ENCODE results near the gene DYNC1I2.

Gene DYNC1I2

DNA sequence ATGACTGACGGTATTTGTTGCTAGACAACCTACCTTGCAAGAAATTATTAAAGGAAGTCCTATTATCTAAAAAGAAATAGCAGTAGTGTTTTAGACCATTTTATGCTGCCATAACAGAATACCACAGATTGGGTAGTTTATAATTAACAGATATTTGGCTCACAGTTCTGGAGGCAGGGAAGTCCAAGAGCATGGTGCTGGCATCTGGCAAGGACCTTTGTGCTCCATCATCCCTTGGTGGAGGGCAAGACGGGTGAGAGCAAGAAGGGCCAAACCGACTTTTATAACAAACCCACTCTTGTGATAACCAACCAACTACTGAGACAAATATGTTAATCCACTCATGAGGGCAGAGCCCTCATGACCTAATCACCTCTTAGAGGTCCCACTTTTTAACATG is 91.2 kb downstream of the DYNC1I2 start:
- DNase-seq (ENCODE audit: low spot score): no peak

DNA sequence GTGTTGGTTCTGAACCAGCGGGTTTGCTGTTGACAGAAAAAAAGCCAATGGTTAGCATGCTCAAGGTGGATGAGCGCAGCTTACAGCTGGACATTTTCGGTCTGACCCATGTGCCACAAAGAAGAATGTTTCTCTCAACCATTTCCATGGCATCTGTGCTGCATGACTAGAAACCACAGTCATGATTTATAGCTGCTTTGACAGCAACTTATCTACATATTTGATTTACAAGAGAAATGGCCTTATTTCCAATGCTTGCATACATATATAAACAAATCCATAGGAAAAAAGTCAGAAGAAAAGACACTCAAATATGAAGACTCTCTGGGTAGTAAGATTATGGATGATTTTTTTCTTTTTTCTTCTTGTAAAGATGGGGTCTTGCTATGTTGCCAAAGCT is 98.2 kb downstream of the DYNC1I2 start:
- DNase-seq (ENCODE audit: low spot score): no peak

DNA sequence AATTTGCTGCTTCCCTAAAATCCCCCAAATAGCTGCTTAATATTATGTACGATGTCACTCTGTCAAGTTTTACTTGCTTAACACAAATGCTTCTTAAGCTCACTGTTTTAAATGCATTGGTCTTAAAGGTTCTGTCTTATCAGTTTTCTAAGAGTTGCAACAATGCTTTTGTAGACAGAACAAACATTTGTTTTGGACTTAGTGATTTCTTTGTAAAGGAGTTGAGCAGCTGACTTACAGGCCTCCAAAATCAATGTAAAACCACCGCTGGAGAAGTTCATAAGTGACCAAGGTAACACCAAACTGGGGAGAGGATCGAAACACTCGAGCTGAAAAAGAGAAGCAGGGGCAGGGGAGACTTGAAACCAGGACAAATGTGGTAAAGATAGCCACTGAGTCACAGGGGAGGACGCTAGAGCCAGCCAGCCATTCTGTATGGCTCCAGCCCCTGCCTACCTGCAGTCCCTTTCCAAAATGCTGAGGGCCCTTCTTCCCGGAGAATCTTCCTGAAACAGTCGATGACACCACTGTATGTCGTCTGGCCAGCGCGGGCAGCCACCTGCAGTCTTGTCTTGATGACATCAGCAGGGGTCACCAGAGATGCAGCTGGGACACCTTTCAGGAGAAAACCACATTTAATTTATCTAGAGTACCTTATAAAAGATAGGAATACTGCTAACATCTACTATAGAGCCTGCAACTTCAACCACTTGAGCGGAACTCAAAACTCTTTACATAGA is 100.2 kb downstream of the DYNC1I2 start:
- DNase-seq (ENCODE audit: low spot score): no peak

DNA sequence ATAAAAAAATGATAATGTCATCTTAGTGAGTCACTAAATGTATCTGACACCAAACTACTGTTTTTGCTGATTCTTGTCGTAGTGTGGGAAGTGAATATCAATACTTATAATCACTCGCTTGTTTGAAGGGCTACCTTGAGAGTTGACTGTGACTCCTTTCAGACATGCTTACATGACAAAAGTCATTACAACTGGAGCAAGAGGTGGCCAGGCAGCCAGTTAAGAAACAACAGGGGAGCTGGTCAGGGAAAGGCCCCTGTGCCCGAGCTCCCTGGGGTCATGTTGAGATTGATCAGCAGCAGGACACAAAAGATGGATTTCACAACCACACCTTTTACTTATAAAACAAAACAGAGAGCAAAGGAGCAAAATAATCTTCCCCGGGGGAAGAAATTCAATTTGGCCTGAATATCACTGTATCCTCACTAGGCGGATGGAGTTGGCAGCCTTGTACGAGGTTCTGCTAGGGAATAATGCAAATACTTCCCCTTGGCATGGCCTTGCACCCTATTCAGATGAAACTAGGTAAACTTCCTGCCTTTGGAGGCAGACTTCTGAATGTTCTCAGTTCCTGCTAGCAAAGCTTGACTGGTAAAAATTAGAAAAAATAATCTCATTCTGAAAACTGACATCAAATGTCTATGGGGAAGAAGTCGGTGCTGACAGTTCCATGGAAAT is 101.2 kb downstream of the DYNC1I2 start:
- no peak for DNase-seq (ENCODE audit: low spot score)

DNA sequence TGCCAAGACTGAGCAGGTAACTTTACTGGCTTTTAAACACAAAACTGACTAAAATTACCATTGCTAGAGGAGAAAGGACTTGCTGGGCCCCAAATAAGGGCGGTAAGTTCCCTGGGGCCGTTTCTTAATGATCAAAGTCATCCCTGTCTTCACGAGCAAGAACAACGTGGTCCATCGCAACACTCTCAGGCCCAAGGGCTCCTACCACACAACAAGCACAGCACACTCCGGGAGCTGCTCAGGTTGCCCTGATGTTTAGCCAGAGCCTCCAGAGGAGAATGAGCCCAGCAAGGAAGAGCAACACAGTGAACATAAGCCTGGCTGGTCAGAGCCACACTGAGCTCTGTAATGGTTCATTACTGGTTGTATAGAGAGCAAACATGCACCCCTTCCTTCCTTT is 102.7 kb downstream of the DYNC1I2 start:
- no peak for DNase-seq (ENCODE audit: low spot score)

DNA sequence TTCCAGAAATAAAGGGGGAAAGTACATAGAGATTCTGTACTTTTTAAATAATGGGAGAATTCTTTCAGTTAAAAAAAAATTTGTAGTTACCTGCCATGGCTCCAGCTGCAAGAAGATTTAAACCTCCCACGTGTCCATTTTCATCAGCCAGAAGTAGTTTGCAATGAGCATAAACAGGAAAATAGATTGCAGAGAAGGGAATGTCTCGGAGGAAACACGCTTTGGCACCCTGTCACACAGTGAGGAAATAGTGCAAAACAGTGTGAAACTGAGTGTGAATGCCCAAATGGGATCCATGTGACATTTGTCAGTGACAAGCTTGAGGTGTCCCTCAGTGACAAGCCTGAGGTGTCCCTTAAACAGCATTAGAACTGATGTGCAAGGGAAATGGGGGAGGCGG is 104.1 kb downstream of the DYNC1I2 start:
- no peak for DNase-seq (ENCODE audit: low spot score)

DNA sequence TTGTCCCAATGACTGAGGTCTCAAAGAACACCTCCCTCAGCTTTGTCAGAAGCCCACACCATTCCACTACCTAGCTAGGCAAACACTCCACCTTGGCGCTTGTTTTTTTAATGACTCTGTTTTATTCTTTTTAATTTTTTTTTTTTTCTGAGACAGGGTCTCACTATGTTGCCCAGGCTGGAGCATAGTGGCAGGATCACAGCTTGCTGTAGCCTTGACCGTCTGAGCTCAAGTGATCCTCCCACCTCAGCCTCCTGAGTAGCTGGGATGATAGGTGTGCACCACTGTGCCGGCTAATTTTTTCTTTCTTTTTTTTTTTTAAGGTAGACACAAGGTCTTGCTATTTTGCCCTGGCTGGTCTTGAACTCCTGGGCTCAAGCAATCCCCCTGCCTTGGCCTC is 104.9 kb downstream of the DYNC1I2 start:
- DNase-seq (ENCODE audit: low spot score): no peak

DNA sequence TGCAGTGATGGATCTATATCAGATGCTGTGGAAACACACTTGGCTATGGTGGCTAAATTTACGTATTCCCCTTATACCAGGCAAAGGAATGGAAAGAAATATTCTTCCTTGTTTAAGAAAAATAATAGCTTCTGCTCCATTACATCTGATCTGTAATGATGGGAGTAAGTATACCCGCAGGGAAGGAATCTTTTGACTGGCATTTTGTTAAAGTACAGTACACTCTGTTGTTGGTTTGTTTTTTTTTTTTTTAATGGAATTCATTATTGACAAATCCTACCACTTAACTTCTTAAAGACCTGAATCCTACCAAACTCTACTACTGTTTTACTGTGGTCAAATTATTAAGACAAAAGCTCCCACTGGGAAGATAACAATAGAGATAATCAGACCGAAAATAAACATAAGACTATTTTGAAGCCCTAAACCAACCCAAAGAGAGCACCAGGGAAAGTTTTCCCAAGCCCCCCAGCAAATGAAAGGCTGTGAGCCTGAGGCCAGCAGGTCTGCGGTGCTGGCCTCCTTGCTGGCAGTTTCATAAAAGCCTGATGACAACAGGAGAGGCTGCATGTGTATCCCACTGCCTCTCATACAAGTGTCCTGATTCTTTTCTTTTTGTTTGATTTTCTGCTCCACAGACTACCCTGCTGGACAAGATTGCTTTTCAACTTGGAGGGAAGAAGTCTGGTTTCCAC is 105.8 kb downstream of the DYNC1I2 start:
- no peak for DNase-seq (ENCODE audit: low spot score)

DNA sequence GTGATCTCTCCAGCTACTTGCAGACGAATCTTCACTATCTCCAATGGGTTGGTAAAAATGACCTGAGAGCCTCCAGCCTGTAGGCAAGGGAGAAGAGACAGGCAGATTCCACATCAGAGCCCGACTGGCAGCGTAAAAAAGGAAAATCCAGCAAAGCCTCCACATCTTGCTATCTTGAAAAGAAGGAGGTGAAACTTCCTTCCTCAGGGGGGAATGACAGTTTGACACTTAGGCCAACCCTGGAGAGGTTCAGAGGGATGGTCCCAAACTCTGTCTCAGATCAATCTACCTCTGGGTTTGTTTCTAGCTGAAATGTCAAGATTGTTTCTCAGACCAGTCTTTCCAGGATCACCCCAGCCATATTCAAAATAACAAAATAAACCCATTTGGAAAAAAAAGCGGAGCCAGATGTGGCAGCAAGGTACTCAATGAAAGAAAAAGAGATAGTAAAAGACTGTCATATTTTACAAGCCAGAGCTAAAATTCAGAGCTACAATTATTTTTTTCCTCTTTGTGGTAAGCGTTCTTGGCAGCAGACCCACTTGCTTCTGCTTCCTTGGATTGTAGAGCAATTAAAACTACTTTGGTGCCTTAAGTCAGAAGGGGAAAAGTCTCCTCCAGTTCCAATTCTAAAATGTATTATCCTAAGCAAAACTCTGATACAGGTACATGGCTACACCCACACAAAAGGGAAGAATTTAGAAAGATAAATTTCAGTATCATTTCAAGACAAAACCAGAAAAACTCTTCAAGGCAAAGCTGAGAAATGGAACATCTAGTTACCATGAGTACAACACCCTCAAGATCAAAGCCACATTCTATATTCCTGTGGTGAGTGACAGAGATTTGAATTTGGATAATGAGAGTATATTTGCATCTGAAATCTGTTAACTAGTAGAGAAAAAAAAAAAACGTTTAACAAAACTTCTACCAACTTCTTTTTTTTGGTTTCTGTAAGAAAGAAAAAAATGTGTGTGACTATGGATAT is 106.7 kb downstream of the DYNC1I2 start:
- DNase-seq (ENCODE audit: low spot score): no peak

DNA sequence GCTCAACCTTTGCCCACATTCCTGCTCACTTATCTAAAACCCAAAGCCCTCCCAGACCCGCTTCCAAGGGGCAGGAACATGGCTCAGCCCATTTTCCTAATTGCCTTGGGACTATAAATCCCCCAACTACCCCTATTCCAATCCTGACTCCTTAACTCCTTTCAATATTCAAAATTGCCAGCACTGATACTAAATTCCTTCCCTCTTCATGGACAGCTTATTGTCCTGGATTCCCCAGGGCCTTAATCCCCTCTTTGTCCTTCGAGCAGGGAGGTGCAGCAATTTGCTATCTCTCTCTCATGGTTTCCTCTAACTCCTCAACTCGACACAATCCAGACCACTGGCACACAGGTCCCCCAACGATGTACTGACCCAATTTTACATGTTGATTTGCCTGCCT is 107.6 kb downstream of the DYNC1I2 start:
- no peak for DNase-seq (ENCODE audit: low spot score)

Measured in hematopoietic multipotent progenitor cell treated with erythropoietin and hydrocortisone succinate and interleukin-3 and kit ligand, for 15 days (in vitro differentiated cells).